ENCODE measurements around the gene YBX1. TPM values are rescaled to one million over a fixed set of nuclear protein-coding genes. Genes with fewer than 3 reads are reported as not detected.
A peak's percentile ranks its signal among the peaks of the same experiment; 100 is the strongest.

YBX1 gene
- total and polyA plus RNA-seq, 9 donors, result 671 to 1,154 (median 1,053) TPM

GRCh38 chr1:42732126-42732680, 50.0 kb downstream of the YBX1 start:
- 71% methylated on average over 7 of the region's 10 CpGs for WGBS (ENCODE audit: insufficient coverage)
- no peaks in the 10 kb centered on the region for H3K4me1 ChIP-seq (ENCODE audit: control insufficient read depth, insufficient read depth, low read length)
- no peaks in the 10 kb centered on the region for H3K9me3 ChIP-seq (replicated peaks; ENCODE audit: control insufficient read depth, low read depth, low read length)
- H3K36me3 ChIP-seq (ENCODE audit: control insufficient read depth, insufficient read depth, low read length), result no peaks in the 10 kb centered on the region
- peak; percentile 59 for DNase-seq
- no peak overlapping the region for H3K4me3 ChIP-seq (ENCODE audit: low read length)
- no peak overlapping the region for H3K27ac ChIP-seq (ENCODE audit: low read length)
- no peaks in the 10 kb centered on the region for H3K27me3 ChIP-seq (ENCODE audit: control insufficient read depth, insufficient read depth, low read length)

GRCh38 chr1:42733415-42734200, 51.4 kb downstream of the YBX1 start:
- H3K4me3 ChIP-seq (ENCODE audit: low read length), result no peak overlapping the region
- no peak for DNase-seq
- no peaks in the 10 kb centered on the region for H3K4me1 ChIP-seq (ENCODE audit: control insufficient read depth, insufficient read depth, low read length)
- no peaks in the 10 kb centered on the region for H3K9me3 ChIP-seq (replicated peaks; ENCODE audit: control insufficient read depth, low read depth, low read length)
- H3K27me3 ChIP-seq (ENCODE audit: control insufficient read depth, insufficient read depth, low read length), result no peaks in the 10 kb centered on the region
- no peaks in the 10 kb centered on the region for H3K36me3 ChIP-seq (ENCODE audit: control insufficient read depth, insufficient read depth, low read length)
- no peak overlapping the region for H3K27ac ChIP-seq (ENCODE audit: low read length)
- WGBS (ENCODE audit: insufficient coverage), result 79% methylated on average over 11 of the region's 12 CpGs

GRCh38 chr1:42734201-42735035, 52.2 kb downstream of the YBX1 start:
- Histone ChIP-seq H3K4me3 (ENCODE audit: low read length) (no peak overlapping the region), H3K36me3 (ENCODE audit: control insufficient read depth, insufficient read depth, low read length) (no peaks in the 10 kb centered on the region), H3K27me3 (ENCODE audit: control insufficient read depth, insufficient read depth, low read length) (no peaks in the 10 kb centered on the region), H3K27ac (ENCODE audit: low read length) (no peak overlapping the region), H3K9me3 (replicated peaks; ENCODE audit: control insufficient read depth, low read depth, low read length) (no peaks in the 10 kb centered on the region), H3K4me1 (ENCODE audit: control insufficient read depth, insufficient read depth, low read length) (no peaks in the 10 kb centered on the region)
- 89% methylated on average over 2 of the region's 7 CpGs for WGBS (ENCODE audit: insufficient coverage)
- no peak for DNase-seq

GRCh38 chr1:42735056-42735455, 52.8 kb downstream of the YBX1 start:
- no peaks in the 10 kb centered on the region for H3K27me3 ChIP-seq (ENCODE audit: control insufficient read depth, insufficient read depth, low read length)
- no peaks in the 10 kb centered on the region for H3K9me3 ChIP-seq (replicated peaks; ENCODE audit: control insufficient read depth, low read depth, low read length)
- WGBS (ENCODE audit: insufficient coverage), result 76% methylated on average over 11 of the region's 11 CpGs
- peaks cover 5% of the 10 kb centered on the region for H3K4me1 ChIP-seq (ENCODE audit: control insufficient read depth, insufficient read depth, low read length)
- no peak for DNase-seq
- H3K36me3 ChIP-seq (ENCODE audit: control insufficient read depth, insufficient read depth, low read length), result no peaks in the 10 kb centered on the region
- no peak overlapping the region for H3K27ac ChIP-seq (ENCODE audit: low read length)
- no peak overlapping the region for H3K4me3 ChIP-seq (ENCODE audit: low read length)

- DNase-seq, result no peak
- H3K27me3 ChIP-seq (ENCODE audit: control insufficient read depth, insufficient read depth, low read length), result no peaks in the 10 kb centered on the region
- 76% methylated on average over 13 of the region's 14 CpGs for WGBS (ENCODE audit: insufficient coverage)
Measured at GRCh38 chr1:42735477-42736105, 53.4 kb downstream of the YBX1 start.

GRCh38 chr1:42736152-42736551, 53.9 kb downstream of the YBX1 start:
- Histone ChIP-seq H3K27me3 (ENCODE audit: control insufficient read depth, insufficient read depth, low read length) (no peaks in the 10 kb centered on the region), H3K27ac (ENCODE audit: low read length) (no peak overlapping the region), H3K9me3 (replicated peaks; ENCODE audit: control insufficient read depth, low read depth, low read length) (no peaks in the 10 kb centered on the region), H3K4me3 (ENCODE audit: low read length) (no peak overlapping the region), H3K36me3 (ENCODE audit: control insufficient read depth, insufficient read depth, low read length) (no peaks in the 10 kb centered on the region), H3K4me1 (ENCODE audit: control insufficient read depth, insufficient read depth, low read length) (peaks cover 12% of the 10 kb centered on the region)
- WGBS (ENCODE audit: insufficient coverage), result 100% methylated on average over 1 of the region's 4 CpGs
- no peak for DNase-seq

More at GRCh38 chr1:42735477-42736105, 53.4 kb downstream of the YBX1 start:
- Histone ChIP-seq H3K4me3 (ENCODE audit: low read length) (no peak overlapping the region), H3K27ac (ENCODE audit: low read length) (no peak overlapping the region), H3K36me3 (ENCODE audit: control insufficient read depth, insufficient read depth, low read length) (no peaks in the 10 kb centered on the region), H3K9me3 (replicated peaks; ENCODE audit: control insufficient read depth, low read depth, low read length) (no peaks in the 10 kb centered on the region), H3K4me1 (ENCODE audit: control insufficient read depth, insufficient read depth, low read length) (peaks cover 8% of the 10 kb centered on the region)

GRCh38 chr1:42736571-42737200, 54.5 kb downstream of the YBX1 start:
- WGBS (ENCODE audit: insufficient coverage), result 100% methylated on average over 6 of the region's 8 CpGs
- no peak overlapping the region for H3K27ac ChIP-seq (ENCODE audit: low read length)
- H3K4me3 ChIP-seq (ENCODE audit: low read length), result no peak overlapping the region
- H3K4me1 ChIP-seq (ENCODE audit: control insufficient read depth, insufficient read depth, low read length), result peaks cover 12% of the 10 kb centered on the region
- no peaks in the 10 kb centered on the region for H3K27me3 ChIP-seq (ENCODE audit: control insufficient read depth, insufficient read depth, low read length)
- DNase-seq, result no peak
- H3K9me3 ChIP-seq (replicated peaks; ENCODE audit: control insufficient read depth, low read depth, low read length), result no peaks in the 10 kb centered on the region
- no peaks in the 10 kb centered on the region for H3K36me3 ChIP-seq (ENCODE audit: control insufficient read depth, insufficient read depth, low read length)

- 42% methylated on average over 5 of the region's 5 CpGs for WGBS (ENCODE audit: insufficient coverage)
- DNase-seq, result peak; percentile 42
Measured at GRCh38 chr1:42737257-42737656, 55.0 kb downstream of the YBX1 start.

GRCh38 chr1:42737986-42738677, 55.9 kb downstream of the YBX1 start:
- Histone ChIP-seq H3K4me1 (ENCODE audit: control insufficient read depth, insufficient read depth, low read length) (peaks cover 12% of the 10 kb centered on the region), H3K27me3 (ENCODE audit: control insufficient read depth, insufficient read depth, low read length) (no peaks in the 10 kb centered on the region), H3K27ac (ENCODE audit: low read length) (no peak overlapping the region), H3K4me3 (ENCODE audit: low read length) (no peak overlapping the region), H3K36me3 (ENCODE audit: control insufficient read depth, insufficient read depth, low read length) (no peaks in the 10 kb centered on the region), H3K9me3 (replicated peaks; ENCODE audit: control insufficient read depth, low read depth, low read length) (no peaks in the 10 kb centered on the region)
- WGBS (ENCODE audit: insufficient coverage), result 84% methylated on average over 18 of the region's 21 CpGs
- DNase-seq, result no peak

More at GRCh38 chr1:42737257-42737656, 55.0 kb downstream of the YBX1 start:
- H3K9me3 ChIP-seq (replicated peaks; ENCODE audit: control insufficient read depth, low read depth, low read length), result no peaks in the 10 kb centered on the region
- no peak overlapping the region for H3K27ac ChIP-seq (ENCODE audit: low read length)
- no peaks in the 10 kb centered on the region for H3K36me3 ChIP-seq (ENCODE audit: control insufficient read depth, insufficient read depth, low read length)
- no peaks in the 10 kb centered on the region for H3K27me3 ChIP-seq (ENCODE audit: control insufficient read depth, insufficient read depth, low read length)
- H3K4me1 ChIP-seq (ENCODE audit: control insufficient read depth, insufficient read depth, low read length), result peaks cover 12% of the 10 kb centered on the region
- H3K4me3 ChIP-seq (ENCODE audit: low read length), result no peak overlapping the region
